ENCODE measurements around the gene MBD2. TPM values are rescaled to one million over a fixed set of nuclear protein-coding genes. Genes with fewer than 3 reads are reported as not detected.
A peak's percentile ranks its signal among the peaks of the same experiment; 100 is the strongest.
"Not testable (repeated sequence)": the region's sequence is repeated elsewhere in the genome, so short reads cannot be mapped to it uniquely, and the experiment has no call there.

MBD2 gene
- total RNA-seq, 3 donors from 2014 or later (not counting 1 experiment from before 2014, with no cell fraction given) = 74.8 to 107 (median 92.3) TPM

GRCh38 chr18:54129448-54130067 lies 94.9 kb downstream of the MBD2 start:
- Mint-ChIP-seq H3K36me3 (no peaks in the 10 kb centered on the region), H3K9me3 (no peaks in the 10 kb centered on the region), H3K27ac (no peak overlapping the region), H3K27me3 (ENCODE audit: low read depth in 2 of 2) (no peaks in the 10 kb centered on the region), H3K4me3 (no peak overlapping the region), H3K4me1 (no peaks in the 10 kb centered on the region)
- ATAC-seq (no peak), DNase-seq (peak in 1 of 2 donors; percentile 4)
- no peaks in the 10 kb centered on the region for H3K36me3 ChIP-seq (ENCODE audit: control insufficient read depth, insufficient read depth, low read length)
- no peak overlapping the region for H3K4me3 ChIP-seq (ENCODE audit: low read length)
- H3K4me1 ChIP-seq (ENCODE audit: control insufficient read depth, insufficient read depth, low read length) = no peaks in the 10 kb centered on the region
- intact Hi-C loops (cut with micrococcal nuclease) = no loop called here
- H3K27ac ChIP-seq (ENCODE audit: low read length) = no peak overlapping the region
- no peaks in the 10 kb centered on the region for H3K9me3 ChIP-seq (ENCODE audit: control insufficient read depth, insufficient read depth, low read length)
- TF ChIP-seq CTCF (IDR thresholded peaks at IDR 0.05) = no peak
- 44% methylated on average over 4 of the region's 4 CpGs for WGBS (ENCODE audit: insufficient coverage)
- H3K27me3 ChIP-seq (ENCODE audit: control insufficient read depth, insufficient read depth, low read length) = no peaks in the 10 kb centered on the region

GRCh38 chr18:54127759-54128378 lies 96.6 kb downstream of the MBD2 start:
- no peak for ATAC-seq
- no peaks in the 10 kb centered on the region for H3K9me3 ChIP-seq (ENCODE audit: control insufficient read depth, insufficient read depth, low read length)
- no peaks in the 10 kb centered on the region for H3K36me3 Mint-ChIP-seq
- H3K27me3 Mint-ChIP-seq (ENCODE audit: low read depth in 2 of 2) = no peaks in the 10 kb centered on the region
- no peaks in the 10 kb centered on the region for H3K9me3 Mint-ChIP-seq
- whole genome bisulfite sequencing (ENCODE audit: insufficient coverage) = 84% methylated on average over 8 of the region's 9 CpGs
- H3K4me3 Mint-ChIP-seq = no peak overlapping the region
- H3K27ac Mint-ChIP-seq = no peak overlapping the region
- no peak for TF ChIP-seq CTCF (IDR thresholded peaks at IDR 0.05)
- H3K4me1 ChIP-seq (ENCODE audit: control insufficient read depth, insufficient read depth, low read length) = no peaks in the 10 kb centered on the region
- no peaks in the 10 kb centered on the region for H3K36me3 ChIP-seq (ENCODE audit: control insufficient read depth, insufficient read depth, low read length)
- H3K4me3 ChIP-seq (ENCODE audit: low read length) = no peak overlapping the region
- intact Hi-C loops (cut with micrococcal nuclease) = no loop called here
- no peaks in the 10 kb centered on the region for H3K27me3 ChIP-seq (ENCODE audit: control insufficient read depth, insufficient read depth, low read length)
- peak in 1 of 2 donors; percentile 8 for DNase-seq
- no peak overlapping the region for H3K27ac ChIP-seq (ENCODE audit: low read length)
- no peaks in the 10 kb centered on the region for H3K4me1 Mint-ChIP-seq

- H3K27ac Mint-ChIP-seq = no peak overlapping the region
- H3K27me3 Mint-ChIP-seq (ENCODE audit: low read depth in 2 of 2) = no peaks in the 10 kb centered on the region
- no peak overlapping the region for H3K4me3 ChIP-seq (ENCODE audit: low read length)
- H3K36me3 Mint-ChIP-seq = no peaks in the 10 kb centered on the region
- no peak overlapping the region for H3K4me3 Mint-ChIP-seq
- no peak for DNase-seq
- ATAC-seq = no peak
- no peaks in the 10 kb centered on the region for H3K27me3 ChIP-seq (ENCODE audit: control insufficient read depth, insufficient read depth, low read length)
- no peak overlapping the region for H3K27ac ChIP-seq (ENCODE audit: low read length)
- no peaks in the 10 kb centered on the region for H3K9me3 ChIP-seq (ENCODE audit: control insufficient read depth, insufficient read depth, low read length)
- no peaks in the 10 kb centered on the region for H3K4me1 ChIP-seq (ENCODE audit: control insufficient read depth, insufficient read depth, low read length)
- no peaks in the 10 kb centered on the region for H3K36me3 ChIP-seq (ENCODE audit: control insufficient read depth, insufficient read depth, low read length)
- no peaks in the 10 kb centered on the region for H3K9me3 Mint-ChIP-seq
- intact Hi-C loops (cut with micrococcal nuclease) = no loop called here
- no peaks in the 10 kb centered on the region for H3K4me1 Mint-ChIP-seq
- TF ChIP-seq CTCF (IDR thresholded peaks at IDR 0.05) = no peak
- WGBS (ENCODE audit: insufficient coverage) = 53% methylated on average over 3 of the region's 3 CpGs
Measured at GRCh38 chr18:54125429-54125828, 99.0 kb downstream of the MBD2 start.

GRCh38 chr18:54123720-54124440 lies 100.6 kb downstream of the MBD2 start:
- H3K4me3 ChIP-seq (ENCODE audit: low read length); H3K9me3 Mint-ChIP-seq; H3K36me3 Mint-ChIP-seq; H3K27me3 ChIP-seq (ENCODE audit: control insufficient read depth, insufficient read depth, low read length); H3K4me1 ChIP-seq (ENCODE audit: control insufficient read depth, insufficient read depth, low read length); intact Hi-C loops (cut with micrococcal nuclease); H3K9me3 ChIP-seq (ENCODE audit: control insufficient read depth, insufficient read depth, low read length); H3K4me1 Mint-ChIP-seq; H3K27me3 Mint-ChIP-seq (ENCODE audit: low read depth in 2 of 2); H3K27ac ChIP-seq (ENCODE audit: low read length); ATAC-seq; H3K4me3 Mint-ChIP-seq; H3K36me3 ChIP-seq (ENCODE audit: control insufficient read depth, insufficient read depth, low read length); H3K27ac Mint-ChIP-seq; DNase-seq: not testable (repeated sequence)
- WGBS (ENCODE audit: insufficient coverage) = no CpG with 5 or more reads among the region's 4 CpGs

Data from natural killer cell (primary cell).